Upper lobe of left lung (tissue), 4 donors: Measurements from ENCODE around the gene USP17L5.
"Not testable (repeated sequence)": the region's sequence is repeated elsewhere in the genome, so short reads cannot be mapped to it uniquely, and the experiment has no call there.

Experiments
- POLR2A ChIP-seq, 4 donors: fragments of 450-650 bp; IDR thresholded peaks; one replicate each; pipeline ENCODE4 v1.5.1; 2016 to 2017; ENCODE audit warnings: antibody characterized with exemption in 4 of 4, mild to moderate bottlenecking in 2 of 4
- POLR2AphosphoS5 ChIP-seq, 2 donors: sonication (generic); formaldehyde crosslinking; IDR thresholded peaks; one replicate each; pipeline ENCODE4 v1.5.1; 2017; ENCODE audit warnings: antibody characterized with exemption in 2 of 2
- TF ChIP-seq, protein P1 (sequence below), 6 experiments: fragments of 450-650 bp in 4 of 6; fragments of 200-600 bp in 2 of 6; sonication (generic) in 2 of 6; IDR thresholded peaks; one replicate each; pipeline ENCODE4 v1.5.1; 2016 to 2019; ENCODE audit warnings: antibody characterized with exemption in 6 of 6

DNA sequence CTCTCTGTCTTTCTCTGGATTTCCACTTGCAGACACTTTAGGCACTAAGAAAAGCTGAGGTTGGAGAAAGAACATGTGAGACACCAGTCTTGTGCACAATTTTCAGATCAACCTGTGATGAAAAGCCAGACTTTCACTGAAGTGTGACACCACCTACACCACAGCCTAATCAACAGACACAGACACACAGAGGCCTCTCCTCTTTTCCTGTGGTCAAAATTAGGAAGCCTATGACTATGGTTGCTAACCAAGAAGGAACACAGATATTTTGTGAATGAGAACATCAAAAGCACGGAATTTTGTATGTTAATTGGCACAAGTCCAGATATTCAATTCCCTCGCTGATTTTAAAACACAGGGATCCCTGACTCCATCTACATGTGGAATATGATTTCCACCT is 49.8 kb downstream of the USP17L5 start:
- TF ChIP-seq, protein P1, sequence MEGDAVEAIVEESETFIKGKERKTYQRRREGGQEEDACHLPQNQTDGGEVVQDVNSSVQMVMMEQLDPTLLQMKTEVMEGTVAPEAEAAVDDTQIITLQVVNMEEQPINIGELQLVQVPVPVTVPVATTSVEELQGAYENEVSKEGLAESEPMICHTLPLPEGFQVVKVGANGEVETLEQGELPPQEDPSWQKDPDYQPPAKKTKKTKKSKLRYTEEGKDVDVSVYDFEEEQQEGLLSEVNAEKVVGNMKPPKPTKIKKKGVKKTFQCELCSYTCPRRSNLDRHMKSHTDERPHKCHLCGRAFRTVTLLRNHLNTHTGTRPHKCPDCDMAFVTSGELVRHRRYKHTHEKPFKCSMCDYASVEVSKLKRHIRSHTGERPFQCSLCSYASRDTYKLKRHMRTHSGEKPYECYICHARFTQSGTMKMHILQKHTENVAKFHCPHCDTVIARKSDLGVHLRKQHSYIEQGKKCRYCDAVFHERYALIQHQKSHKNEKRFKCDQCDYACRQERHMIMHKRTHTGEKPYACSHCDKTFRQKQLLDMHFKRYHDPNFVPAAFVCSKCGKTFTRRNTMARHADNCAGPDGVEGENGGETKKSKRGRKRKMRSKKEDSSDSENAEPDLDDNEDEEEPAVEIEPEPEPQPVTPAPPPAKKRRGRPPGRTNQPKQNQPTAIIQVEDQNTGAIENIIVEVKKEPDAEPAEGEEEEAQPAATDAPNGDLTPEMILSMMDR (IDR thresholded peaks at IDR 0.05), result not testable (repeated sequence)
- not testable (repeated sequence) for TF ChIP-seq POLR2A, POLR2AphosphoS5 (IDR thresholded peaks at IDR 0.05)
